Activated gamma-delta T cell treated with anti-CD3 and anti-CD28 coated beads, Interleukin-2, amount 50 U/mL, for 16 hours (primary cell): ENCODE results near the gene PCBP4.

Experiments used
- DNase-seq: peaks from one replicate; pipeline ENCODE4 v3.0.0-alpha.2; 2020; ENCODE audit warnings: low read depth

Gene PCBP4

DNA sequence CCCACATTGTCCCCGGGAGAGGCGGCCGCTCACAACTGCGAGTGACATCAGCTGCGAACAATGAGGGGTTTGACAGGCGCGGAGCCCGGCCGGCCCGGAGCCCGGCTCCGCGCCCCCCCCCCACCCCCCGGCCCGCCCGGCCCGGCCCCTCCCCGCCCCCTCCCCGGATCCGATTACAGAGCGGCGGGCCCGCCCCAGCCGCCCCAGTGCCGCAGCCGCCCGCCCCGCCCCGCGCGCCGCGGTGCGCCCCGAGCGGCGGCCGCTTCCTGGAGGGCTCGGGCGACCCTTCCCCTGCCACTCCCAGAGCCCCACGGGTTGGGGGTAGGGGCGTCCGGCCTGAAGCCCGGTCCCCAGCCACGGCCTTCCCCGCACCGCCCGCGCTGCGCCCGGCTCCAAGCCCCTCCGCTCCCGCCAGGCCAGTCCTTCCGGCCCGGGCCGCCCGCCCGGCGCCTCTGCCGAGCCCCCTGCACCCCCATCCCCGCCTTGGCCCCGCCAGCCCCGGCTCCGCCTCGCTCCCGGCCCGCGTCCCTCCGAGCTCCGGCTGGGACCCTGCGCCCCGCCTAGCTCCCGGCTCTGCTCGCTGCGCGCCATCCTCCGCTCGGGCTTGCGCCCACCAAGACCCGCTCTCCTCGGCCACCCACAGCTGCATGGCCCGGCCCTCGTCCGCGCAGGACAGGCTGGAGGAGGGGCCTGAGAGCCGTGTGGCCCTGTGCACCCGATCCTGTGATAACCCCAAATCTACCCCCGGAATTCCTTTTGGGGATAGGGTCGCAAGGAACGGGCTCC lies at the start of gene PCBP4:
PCBP4 (minus strand) TSS at position 71 of the 786 bp plus-strand sequence. CDS start 6,214 bp downstream, outside the sequence.
- DNase-seq, result no peak

- DNase-seq, result no peak
These were observed 48.4 kb upstream of the PCBP4 start for GRCh38 chr3:52015438-52016228.

GRCh38 chr3:52014613-52015012 lies 47.4 kb upstream of the PCBP4 start:
- DNase-seq, result no peak

DNA sequence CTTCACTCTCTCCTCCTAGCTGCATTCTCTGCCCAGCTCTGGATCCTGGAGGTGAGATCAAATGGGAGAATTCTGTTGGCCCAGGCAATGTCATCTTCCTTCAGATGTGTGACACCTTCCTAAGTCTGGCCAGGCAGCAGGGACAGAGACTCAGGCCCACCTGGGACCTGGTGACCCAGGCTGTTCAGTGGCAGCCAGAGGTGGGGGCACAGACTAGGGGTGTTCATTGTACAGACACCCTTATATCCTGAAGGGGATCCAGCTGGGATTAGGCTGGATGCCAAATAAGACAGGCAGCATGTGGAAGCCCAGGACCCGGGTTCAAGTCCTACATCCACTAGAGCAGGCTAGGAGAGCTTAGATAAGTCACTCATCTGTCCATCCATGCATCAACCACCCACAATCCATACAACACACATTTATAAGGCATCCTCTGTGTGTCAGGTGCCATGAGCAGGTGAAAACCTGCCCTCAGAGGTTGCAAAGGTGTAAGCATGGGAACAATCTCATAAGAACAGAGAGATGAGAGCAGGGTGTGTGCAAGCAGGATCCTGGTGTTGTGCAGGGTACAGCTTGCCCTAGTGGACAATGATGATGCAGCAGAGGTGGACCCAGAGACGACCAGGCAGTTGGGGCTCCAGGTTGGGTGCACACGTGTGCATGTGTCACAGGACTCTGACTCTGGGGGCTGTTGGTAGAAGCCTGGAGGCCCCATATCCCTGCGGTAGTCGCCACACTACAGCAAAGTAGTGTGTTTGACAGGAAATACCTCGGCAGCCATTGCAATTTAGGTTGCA lies 46.7 kb upstream of the PCBP4 start:
- DNase-seq, result no peak

DNA sequence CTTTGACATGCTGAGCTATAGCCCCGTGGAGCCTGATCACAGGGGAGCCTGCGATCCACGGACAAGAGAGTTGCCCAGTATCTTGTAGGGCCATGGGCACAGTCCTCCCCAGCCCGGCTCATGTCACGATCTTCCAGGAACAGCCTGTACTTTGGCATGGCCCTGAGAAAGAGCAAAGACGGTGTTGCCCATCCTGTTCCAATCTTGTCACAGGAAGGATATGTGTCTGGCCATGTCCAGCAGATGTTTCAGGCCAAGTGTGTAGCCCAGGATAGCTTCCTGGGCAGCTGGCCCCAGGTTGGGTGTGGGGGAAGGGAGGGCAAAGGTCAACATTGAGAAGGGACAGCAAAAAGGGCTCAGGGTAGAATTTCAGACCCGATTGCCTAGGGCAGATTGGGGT lies 45.4 kb upstream of the PCBP4 start:
- DNase-seq, result no peak

GRCh38 chr3:52010431-52010830 lies 43.2 kb upstream of the PCBP4 start:
- DNase-seq, result no peak

DNA sequence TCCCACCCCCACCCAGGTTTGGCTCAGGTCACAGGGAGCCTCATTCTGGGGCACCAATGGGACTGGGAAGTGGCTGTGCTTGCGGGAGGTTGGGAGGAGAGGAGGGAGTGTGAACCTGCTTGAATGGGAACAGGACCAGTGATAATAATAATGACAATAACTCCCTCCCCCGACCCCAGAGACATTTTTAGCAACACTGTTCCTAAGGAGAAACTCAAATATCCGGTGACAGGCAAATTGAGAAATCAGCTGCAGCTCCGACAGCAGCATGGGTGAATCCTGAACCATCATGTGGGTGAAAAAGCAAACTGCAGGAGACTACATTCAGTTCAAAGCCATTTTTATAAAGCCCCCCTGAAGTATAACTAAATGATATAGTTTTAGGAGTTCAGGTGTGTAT lies 40.0 kb upstream of the PCBP4 start:
- no peak for DNase-seq

GRCh38 chr3:52006820-52007133 lies 39.5 kb upstream of the PCBP4 start:
- no peak for DNase-seq

DNA sequence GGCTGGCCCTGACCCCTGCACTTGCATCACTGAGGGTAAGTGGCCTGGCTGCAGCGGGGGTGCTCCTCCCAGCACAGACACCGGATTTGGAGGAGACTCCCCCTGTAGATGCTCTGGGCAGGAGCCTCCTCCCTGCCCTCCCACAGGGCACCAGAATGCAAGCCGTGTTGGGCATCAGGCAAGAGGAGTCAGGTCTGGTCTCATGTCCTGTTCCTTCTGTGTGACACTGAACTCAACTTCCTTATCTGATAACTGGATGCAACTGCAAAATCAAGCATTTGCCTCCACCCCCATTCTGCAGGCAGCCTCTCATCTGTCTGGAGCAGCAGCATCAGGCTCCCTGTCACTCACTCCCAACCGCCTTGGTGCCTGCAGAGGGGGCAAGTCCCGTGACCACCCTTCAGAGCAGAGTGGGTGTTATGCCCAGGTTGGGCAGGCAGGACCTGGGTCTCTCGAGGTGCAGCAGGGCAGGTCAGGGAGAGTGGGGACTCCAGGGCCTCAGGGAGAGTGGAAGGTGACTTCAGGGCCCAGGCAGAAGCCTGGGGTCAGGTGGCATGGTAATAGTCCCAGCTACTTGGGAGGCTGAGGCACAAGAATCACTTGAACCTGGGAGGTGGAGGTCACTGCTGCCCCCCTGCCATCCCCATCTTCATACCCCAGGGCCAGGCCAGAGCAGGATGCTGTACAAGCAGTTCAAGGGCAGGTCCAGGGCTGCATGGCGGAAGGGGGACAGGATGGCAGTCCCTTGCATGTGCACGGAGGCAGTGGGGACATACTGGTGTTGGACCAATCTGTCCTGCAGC lies 39.0 kb upstream of the PCBP4 start:
- DNase-seq, result no peak

- no peak for DNase-seq
These were observed 38.3 kb upstream of the PCBP4 start for GRCh38 chr3:52005571-52005986.

GRCh38 chr3:52004906-52005395 lies 37.7 kb upstream of the PCBP4 start:
- DNase-seq, result no peak

- DNase-seq, result no peak
These were observed 37.0 kb upstream of the PCBP4 start for GRCh38 chr3:52004163-52004787.

DNA sequence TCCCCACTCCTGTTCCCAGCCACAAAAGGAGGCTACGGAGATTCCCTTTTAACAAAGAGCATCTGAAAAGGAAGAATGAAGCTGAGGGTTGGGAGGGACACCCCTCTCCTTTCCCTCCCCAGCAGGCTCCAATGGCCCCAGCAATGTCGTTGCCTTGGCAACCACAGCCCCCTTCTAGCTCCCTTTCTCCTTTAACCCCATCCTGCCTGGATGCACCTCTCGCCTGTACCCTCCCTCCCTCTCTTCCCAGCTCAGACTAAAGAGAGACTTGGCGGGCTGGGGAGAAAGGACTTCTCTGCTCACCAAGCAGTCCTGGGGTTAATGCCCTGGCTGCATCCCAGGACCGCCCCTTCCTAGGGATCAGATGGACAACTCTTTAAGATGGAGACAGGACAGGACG lies 35.5 kb upstream of the PCBP4 start:
- no peak for DNase-seq

GRCh38 chr3:52001443-52001974 lies 34.3 kb upstream of the PCBP4 start:
- DNase-seq, result peak; percentile 82

GRCh38 chr3:51999846-52000245 lies 32.6 kb upstream of the PCBP4 start:
- no peak for DNase-seq

GRCh38 chr3:51998774-51999173 lies 31.5 kb upstream of the PCBP4 start:
- no peak for DNase-seq

DNA sequence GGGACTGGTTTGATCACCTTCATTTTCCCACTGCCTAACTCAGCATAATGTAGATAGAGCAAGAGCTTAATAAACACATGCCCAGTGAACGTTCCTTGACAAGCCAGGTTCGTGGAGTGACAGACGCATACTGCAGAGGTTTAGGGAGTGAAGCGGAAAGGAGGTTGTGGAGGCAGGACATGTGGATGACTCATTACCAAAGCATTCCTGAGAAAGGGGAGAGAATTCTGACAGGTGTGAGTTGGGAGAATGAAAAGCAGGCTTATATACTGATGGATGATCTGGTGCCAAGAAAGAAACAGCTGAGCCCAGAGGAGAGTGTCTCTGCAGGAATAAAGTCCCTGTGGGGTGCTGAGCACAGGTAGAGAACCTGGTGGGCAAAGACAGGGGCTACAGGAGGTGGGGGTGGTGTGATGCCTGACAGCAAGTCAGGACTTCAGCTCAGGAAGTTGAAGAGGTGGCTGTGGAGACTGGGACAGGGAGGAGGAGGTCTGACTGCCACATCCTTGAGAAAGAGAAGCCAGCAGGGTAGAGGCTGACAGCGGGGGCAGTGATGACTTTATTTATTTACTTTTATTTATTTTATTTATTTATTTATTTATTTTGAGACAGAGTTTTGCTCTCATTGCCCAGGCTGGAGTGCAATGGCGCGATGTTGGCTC lies 30.8 kb upstream of the PCBP4 start:
- DNase-seq, result no peak

DNA sequence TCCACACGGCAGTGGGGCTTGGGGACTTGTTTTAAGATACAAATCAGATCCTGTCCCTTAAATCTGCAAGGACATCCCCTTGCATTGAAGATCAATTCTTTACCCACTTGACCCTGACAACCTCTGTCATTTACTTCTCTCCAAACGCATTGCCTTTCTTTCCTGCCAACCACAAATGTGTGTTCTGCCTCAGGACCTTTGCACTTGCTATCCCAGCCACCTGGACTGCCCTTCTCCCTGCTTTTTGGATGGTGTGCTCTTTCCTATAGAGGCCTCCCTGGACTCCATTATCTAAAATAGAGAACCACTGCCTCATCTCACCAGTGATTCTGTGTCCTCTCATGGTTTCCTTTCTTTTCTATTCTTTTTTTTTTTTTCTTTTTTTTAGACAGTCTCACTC lies 29.9 kb upstream of the PCBP4 start:
- no peak for DNase-seq

- peak; percentile 87 for DNase-seq
These were observed 28.3 kb upstream of the PCBP4 start, which contains the start of gene RPL29 for GRCh38 chr3:51995346-51996163. TSS of gene RPL29 (minus strand) at chr3:51995895. CDS start at chr3:51995461, 434 bp downstream.
